ENCODE measurements around the gene SUPT5H. TPM values are rescaled to one million over a fixed set of nuclear protein-coding genes. Genes with fewer than 3 reads are reported as not detected.
A peak's percentile ranks its signal among the peaks of the same experiment; 100 is the strongest.

Gene SUPT5H
- total and polyA plus RNA-seq, 5 experiments from 2014 or later, result 79.9 to 196 (median 115) TPM

- Mint-ChIP-seq H3K4me1 (peaks cover 19 to 38% (median 28%) of the 10 kb centered on the region in 4 donors), H3K27ac (peak overlapping the region in 1 of 10 donors; percentile 47), H3K4me3 (peak overlapping the region; percentile 58 to 84 (median 74)), H3K9me3 (peaks cover 0 to 2% (median 0%) of the 10 kb centered on the region in 9 donors), H3K36me3 (no peaks in the 10 kb centered on the region), H3K27me3 (peaks cover 10 to 63% (median 40%) of the 10 kb centered on the region in 5 donors)
- POLR2A ChIA-PET, result no interaction called here
- DNase-seq, result no peak
- ATAC-seq, result no peak
These were observed 61.2 kb downstream of the SUPT5H start for GRCh38 chr19:39506598-39506943.

GRCh38 chr19:39506944-39507714, 61.7 kb downstream of the SUPT5H start:
- H3K27ac Mint-ChIP-seq, result peak overlapping the region in 4 of 10 donors; percentile 47 to 86 (median 60)
- no peaks in the 10 kb centered on the region for H3K36me3 Mint-ChIP-seq
- peaks cover 10 to 63% (median 39%) of the 10 kb centered on the region in 5 donors for H3K27me3 Mint-ChIP-seq
- POLR2A ChIA-PET, result no interaction called here
- DNase-seq (peak; percentile 18 to 74 (median 54)), ATAC-seq (peak; percentile 68 to 72)
- H3K4me1 Mint-ChIP-seq, result peaks cover 19 to 38% (median 28%) of the 10 kb centered on the region in 4 donors
- H3K4me3 Mint-ChIP-seq, result peak overlapping the region; percentile 78 to 89 (median 82)
- H3K9me3 Mint-ChIP-seq, result peaks cover 0 to 2% (median 0%) of the 10 kb centered on the region in 9 donors

- peaks cover 10 to 67% (median 40%) of the 10 kb centered on the region in 5 donors for H3K27me3 Mint-ChIP-seq
- POLR2A ChIA-PET, result no interaction called here
- no peak for ATAC-seq
- DNase-seq, result no peak
- H3K27ac Mint-ChIP-seq, result peak overlapping the region in 4 of 10 donors; percentile 59 to 86 (median 67)
- peaks cover 19 to 38% (median 28%) of the 10 kb centered on the region in 4 donors for H3K4me1 Mint-ChIP-seq
- H3K36me3 Mint-ChIP-seq, result no peaks in the 10 kb centered on the region
- H3K9me3 Mint-ChIP-seq, result peaks cover 0 to 2% (median 0%) of the 10 kb centered on the region in 9 donors
- H3K4me3 Mint-ChIP-seq, result peak overlapping the region; percentile 78 to 89 (median 82)
These were observed 62.5 kb downstream of the SUPT5H start for GRCh38 chr19:39507715-39508364.

- no peak overlapping the region for H3K27ac Mint-ChIP-seq
- peaks cover 15 to 30% (median 21%) of the 10 kb centered on the region in 4 donors for H3K4me1 Mint-ChIP-seq
- ATAC-seq (no peak), DNase-seq (no peak)
- peak overlapping the region in 2 of 10 donors; percentile 29 to 83 for H3K4me3 Mint-ChIP-seq
- POLR2A ChIA-PET, result interaction anchor here (0.6 kb wide), 1 partner anchor 165 kb away, joined by 3 read pairs; no protein-coding TSS in a partner anchor
- H3K9me3 Mint-ChIP-seq, result no peaks in the 10 kb centered on the region
- no peaks in the 10 kb centered on the region for H3K36me3 Mint-ChIP-seq
- peaks cover 10 to 67% (median 40%) of the 10 kb centered on the region in 5 donors for H3K27me3 Mint-ChIP-seq
These were observed 63.2 kb downstream of the SUPT5H start for GRCh38 chr19:39508629-39509028.

- Mint-ChIP-seq H3K4me1 (peaks cover 15 to 24% (median 18%) of the 10 kb centered on the region in 4 donors), H3K4me3 (peak overlapping the region in 2 of 10 donors; percentile 24 to 27), H3K9me3 (no peaks in the 10 kb centered on the region), H3K27me3 (peaks cover 10 to 66% (median 40%) of the 10 kb centered on the region in 5 donors), H3K36me3 (no peaks in the 10 kb centered on the region), H3K27ac (no peak overlapping the region)
- ATAC-seq (no peak), DNase-seq (no peak)
- POLR2A ChIA-PET, result interaction anchor here (0.6 kb wide), 1 partner anchor 166 kb away, joined by 3 read pairs; no protein-coding TSS in a partner anchor
These were observed 63.9 kb downstream of the SUPT5H start for GRCh38 chr19:39509233-39509632.

- no peaks in the 10 kb centered on the region for H3K9me3 Mint-ChIP-seq
- peaks cover 16 to 63% (median 40%) of the 10 kb centered on the region in 5 donors for H3K27me3 Mint-ChIP-seq
- no peak overlapping the region for H3K27ac Mint-ChIP-seq
- DNase-seq, result no peak
- no peak for ATAC-seq
- POLR2A ChIA-PET, result no interaction called here
- H3K4me3 Mint-ChIP-seq, result no peak overlapping the region
- H3K36me3 Mint-ChIP-seq, result peaks cover 0 to 2% (median 0%) of the 10 kb centered on the region in 3 donors
- H3K4me1 Mint-ChIP-seq, result peaks cover 12 to 25% (median 18%) of the 10 kb centered on the region in 4 donors
These were observed 67.6 kb downstream of the SUPT5H start for GRCh38 chr19:39512988-39513387.

GRCh38 chr19:39514840-39515550, 69.6 kb downstream of the SUPT5H start, which contains the start of gene SELENOV:
TSS of gene SELENOV (plus strand) at chr19:39515139. CDS start at chr19:39515213, 74 bp downstream.
- peaks cover 16 to 54% (median 33%) of the 10 kb centered on the region in 5 donors for H3K27me3 Mint-ChIP-seq
- peaks cover 10 to 21% (median 15%) of the 10 kb centered on the region in 4 donors for H3K4me1 Mint-ChIP-seq
- peaks cover 0 to 2% (median 0%) of the 10 kb centered on the region in 3 donors for H3K36me3 Mint-ChIP-seq
- peak within 1 kb of the TSS; percentile 68 to 90 (median 84) for H3K4me3 Mint-ChIP-seq
- H3K9me3 Mint-ChIP-seq, result no peaks in the 10 kb centered on the region
- H3K27ac Mint-ChIP-seq, result peak within 1 kb of the TSS in 4 of 10 donors; percentile 22 to 77 (median 63)
- POLR2A ChIA-PET, result interaction anchor here (1.0 to 1.2 kb wide), 2 partner anchors 9 to 79 kb away, joined by 3 to 4 read pairs; partner anchors contain the start of gene RPS16
- DNase-seq (peak in 4 of 10 donors; percentile 38 to 66 (median 38)), ATAC-seq (peak; percentile 85 to 88)

GRCh38 chr19:39515551-39516191, 70.3 kb downstream of the SUPT5H start:
- H3K9me3 Mint-ChIP-seq, result no peaks in the 10 kb centered on the region
- POLR2A ChIA-PET, result interaction anchor here (0.6 to 1.2 kb wide), 5 partner anchors 9 to 80 kb away, joined by 3 to 4 read pairs (median 3); partner anchors contain the start of genes EID2 and RPS16
- DNase-seq (peak in 2 of 10 donors; percentile 28 to 63), ATAC-seq (peak; percentile 54 to 73)
- peak overlapping the region in 5 of 10 donors; percentile 17 to 83 (median 55) for H3K27ac Mint-ChIP-seq
- peaks cover 10 to 21% (median 15%) of the 10 kb centered on the region in 4 donors for H3K4me1 Mint-ChIP-seq
- H3K4me3 Mint-ChIP-seq, result peak overlapping the region; percentile 66 to 90 (median 76)
- peaks cover 16 to 50% (median 30%) of the 10 kb centered on the region in 5 donors for H3K27me3 Mint-ChIP-seq
- H3K36me3 Mint-ChIP-seq, result peaks cover 0 to 2% (median 0%) of the 10 kb centered on the region in 3 donors

GRCh38 chr19:39516270-39516669, 70.9 kb downstream of the SUPT5H start:
- POLR2A ChIA-PET, result interaction anchor here (0.6 to 1.1 kb wide), 3 partner anchors 14 to 24 kb away, joined by 3 read pairs; partner anchors contain the start of gene EID2

GRCh38 chr19:39517432-39517831, 72.0 kb downstream of the SUPT5H start:
- POLR2A ChIA-PET, result no interaction called here
- Mint-ChIP-seq H3K36me3 (peaks cover 0 to 2% (median 0%) of the 10 kb centered on the region in 3 donors), H3K9me3 (no peaks in the 10 kb centered on the region), H3K27me3 (peaks cover 16 to 46% (median 29%) of the 10 kb centered on the region in 5 donors), H3K4me3 (peak overlapping the region in 4 of 10 donors; percentile 1 to 59 (median 36)), H3K4me1 (peaks cover 10 to 21% (median 15%) of the 10 kb centered on the region in 4 donors), H3K27ac (no peak overlapping the region)
- DNase-seq, result no peak
- ATAC-seq, result no peak

More at GRCh38 chr19:39516270-39516669, 70.9 kb downstream of the SUPT5H start:
- ATAC-seq (no peak), DNase-seq (no peak)
- no peaks in the 10 kb centered on the region for H3K9me3 Mint-ChIP-seq
- peak overlapping the region; percentile 66 to 90 (median 74) for H3K4me3 Mint-ChIP-seq
- peak overlapping the region in 5 of 10 donors; percentile 17 to 83 (median 55) for H3K27ac Mint-ChIP-seq
- H3K27me3 Mint-ChIP-seq, result peaks cover 16 to 48% (median 30%) of the 10 kb centered on the region in 5 donors
- H3K4me1 Mint-ChIP-seq, result peaks cover 10 to 21% (median 15%) of the 10 kb centered on the region in 4 donors
- peaks cover 0 to 2% (median 0%) of the 10 kb centered on the region in 3 donors for H3K36me3 Mint-ChIP-seq

GRCh38 chr19:39518458-39518857, 73.1 kb downstream of the SUPT5H start:
- POLR2A ChIA-PET, result interaction anchor here (1.3 kb wide), 1 partner anchor 21 kb away, joined by 3 read pairs; no protein-coding TSS in a partner anchor
- DNase-seq, result no peak
- Mint-ChIP-seq H3K36me3 (peaks cover 0 to 2% (median 0%) of the 10 kb centered on the region in 3 donors), H3K9me3 (no peaks in the 10 kb centered on the region), H3K4me1 (peaks cover 10 to 21% (median 15%) of the 10 kb centered on the region in 4 donors), H3K4me3 (no peak overlapping the region), H3K27me3 (peaks cover 16 to 40% (median 26%) of the 10 kb centered on the region in 5 donors), H3K27ac (no peak overlapping the region)
- no peak for ATAC-seq
